Activated gamma-delta T cell (primary cell): ENCODE data around the gene HPS4.
"Not testable (repeated sequence)": the region's sequence is repeated elsewhere in the genome, so short reads cannot be mapped to it uniquely, and the experiment has no call there.

ENCODE experiments used
- DNase-seq: peaks from one replicate; lab custom pipeline; 2025; lab: John Stamatoyannopoulos, UW
- total RNA-seq, 2 donors: gene quantifications; one replicate each; lab custom pipeline; 2026; lab: John Stamatoyannopoulos, UW

HPS4 gene
- 82.6 to 97.8 reads per million in 2 donors for total RNA-seq

- peak; percentile 93 for DNase-seq
Measured at GRCh38 chr22:26483439-26484359, at the start of gene HPS4, which contains the start of gene SRRD. Gene HPS4 (minus strand): TSS chr22:26483783. CDS start chr22:26481762, 2,021 bp downstream. Gene SRRD (plus strand): TSS chr22:26483877. CDS start chr22:26483891, 14 bp downstream.

- DNase-seq: no peak
Measured at GRCh38 chr22:26529345-26529744, 45.8 kb upstream of the HPS4 start.

GRCh38 chr22:26528518-26528917 is 44.9 kb upstream of the HPS4 start:
- DNase-seq: not testable (repeated sequence)

- DNase-seq: no peak
Measured at GRCh38 chr22:26527574-26528465, 44.2 kb upstream of the HPS4 start.

GRCh38 chr22:26527167-26527566 is 43.6 kb upstream of the HPS4 start:
- no peak for DNase-seq

- no peak for DNase-seq
Measured at GRCh38 chr22:26525946-26526564, 42.5 kb upstream of the HPS4 start.

- DNase-seq: no peak
Measured at GRCh38 chr22:26524870-26525269, 41.3 kb upstream of the HPS4 start.

GRCh38 chr22:26522592-26522991 is 39.0 kb upstream of the HPS4 start:
- DNase-seq: no peak

GRCh38 chr22:26522012-26522411 is 38.4 kb upstream of the HPS4 start:
- no peak for DNase-seq

- no peak for DNase-seq
Measured at GRCh38 chr22:26517429-26517828, 33.8 kb upstream of the HPS4 start.

GRCh38 chr22:26516503-26516902 is 32.9 kb upstream of the HPS4 start:
- DNase-seq: no peak

GRCh38 chr22:26515931-26516330 is 32.3 kb upstream of the HPS4 start:
- no peak for DNase-seq

GRCh38 chr22:26514419-26515161 is 31.0 kb upstream of the HPS4 start:
- no peak for DNase-seq

- DNase-seq: no peak
Measured at GRCh38 chr22:26513838-26514237, 30.3 kb upstream of the HPS4 start.

GRCh38 chr22:26512149-26512793 is 28.7 kb upstream of the HPS4 start, which contains the start of gene TFIP11:
Gene TFIP11 (minus strand): TSS chr22:26512473. CDS start chr22:26510272, 2,201 bp downstream.
- DNase-seq: peak; percentile 87

- DNase-seq: no peak
Measured at GRCh38 chr22:26508148-26508547, 24.6 kb upstream of the HPS4 start.

GRCh38 chr22:26503758-26504157 is 20.2 kb upstream of the HPS4 start:
- no peak for DNase-seq

GRCh38 chr22:26502688-26503561 is 19.3 kb upstream of the HPS4 start:
- no peak for DNase-seq

GRCh38 chr22:26501996-26502395 is 18.4 kb upstream of the HPS4 start:
- no peak for DNase-seq
